NCI-H1092 (cell line): Measurements from ENCODE around the gene ZNRF3.

ENCODE experiments used
- DNase-seq: peaks from one replicate; lab custom pipeline; 2025; lab: John Stamatoyannopoulos, UW

Gene ZNRF3

GRCh38 chr22:28952857-28953256, 69.5 kb downstream of the ZNRF3 start:
- no peak for DNase-seq

GRCh38 chr22:28953403-28953802, 70.0 kb downstream of the ZNRF3 start:
- no peak for DNase-seq

GRCh38 chr22:28953976-28954880, 70.9 kb downstream of the ZNRF3 start:
- no peak for DNase-seq

GRCh38 chr22:28955817-28956216, 72.4 kb downstream of the ZNRF3 start:
- DNase-seq = no peak

- no peak for DNase-seq
Observed at GRCh38 chr22:28956506-28956905, 73.1 kb downstream of the ZNRF3 start.

GRCh38 chr22:28958611-28959010, 75.2 kb downstream of the ZNRF3 start:
- DNase-seq = no peak

- no peak for DNase-seq
Observed at GRCh38 chr22:28962042-28962554, 78.7 kb downstream of the ZNRF3 start.

- DNase-seq = no peak
Observed at GRCh38 chr22:28963362-28963761, 80.0 kb downstream of the ZNRF3 start.

- no peak for DNase-seq
Observed at GRCh38 chr22:28967163-28967665, 83.8 kb downstream of the ZNRF3 start.

GRCh38 chr22:28967969-28968368, 84.6 kb downstream of the ZNRF3 start:
- no peak for DNase-seq

GRCh38 chr22:28969401-28970168, 86.2 kb downstream of the ZNRF3 start:
- no peak for DNase-seq

GRCh38 chr22:28973352-28973751, 90.0 kb downstream of the ZNRF3 start:
- no peak for DNase-seq

- no peak for DNase-seq
Observed at GRCh38 chr22:28977060-28977459, 93.7 kb downstream of the ZNRF3 start.

- no peak for DNase-seq
Observed at GRCh38 chr22:28977481-28977971, 94.2 kb downstream of the ZNRF3 start.

- no peak for DNase-seq
Observed at GRCh38 chr22:28978158-28978557, 94.8 kb downstream of the ZNRF3 start.

GRCh38 chr22:28978863-28979796, 95.8 kb downstream of the ZNRF3 start:
- DNase-seq = no peak

- DNase-seq = no peak
Observed at GRCh38 chr22:28980326-28980725, 97.0 kb downstream of the ZNRF3 start.

- no peak for DNase-seq
Observed at GRCh38 chr22:28981818-28982499, 98.6 kb downstream of the ZNRF3 start.

- no peak for DNase-seq
Observed at GRCh38 chr22:28983190-28983589, 99.8 kb downstream of the ZNRF3 start.

GRCh38 chr22:28983788-28984441, 100.5 kb downstream of the ZNRF3 start:
- DNase-seq = no peak
